AG09319 (cell line): ENCODE results near the gene SLC25A5.
"Not testable (repeated sequence)": the region's sequence is repeated elsewhere in the genome, so short reads cannot be mapped to it uniquely, and the experiment has no call there.

Experiments used
- DNase-seq: peaks from one replicate; pipeline ENCODE4 v3.0.0-alpha.2; 2010; ENCODE audit warnings: low read depth; ENCODE audit errors: extremely low read depth
- TF ChIP-seq, protein P1 (sequence below): IDR thresholded peaks from 2 replicates; pipeline ENCODE4 v1.5.1; 2011; ENCODE audit warnings: low read depth, mild to moderate bottlenecking, inconsistent platforms, low read length, moderate library complexity

Gene SLC25A5

DNA sequence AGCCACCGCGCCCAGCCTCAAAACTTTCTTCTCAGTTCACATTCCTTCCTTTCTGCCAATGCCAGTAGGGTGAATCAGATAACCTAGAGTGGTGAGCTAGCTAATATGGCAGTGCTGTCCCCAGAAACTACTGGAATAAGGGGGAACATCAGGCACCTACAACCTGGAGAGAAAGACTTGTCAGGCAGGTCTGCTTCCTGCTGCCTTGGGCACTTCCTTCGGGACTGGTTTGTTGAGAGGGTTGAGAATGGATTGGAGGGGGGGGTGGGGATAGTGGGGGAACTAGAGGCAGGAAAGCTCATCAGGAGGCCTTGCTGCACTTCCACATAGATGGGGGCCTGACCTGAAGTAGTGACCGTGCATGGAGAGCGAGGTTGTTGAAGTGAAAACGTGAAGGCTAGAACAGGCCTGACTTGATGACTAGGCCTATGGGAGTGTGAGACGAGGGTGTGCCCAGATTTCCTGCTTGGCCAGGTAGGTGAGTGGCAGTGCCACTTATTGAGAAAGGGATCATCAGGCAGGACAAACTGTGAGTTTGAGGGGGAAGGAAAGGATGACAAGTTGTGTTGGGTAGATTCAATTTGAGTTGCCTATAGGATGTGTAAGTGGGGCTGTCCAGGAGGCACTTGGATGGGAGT, 33.4 kb downstream of the SLC25A5 start:
- TF ChIP-seq, protein P1, sequence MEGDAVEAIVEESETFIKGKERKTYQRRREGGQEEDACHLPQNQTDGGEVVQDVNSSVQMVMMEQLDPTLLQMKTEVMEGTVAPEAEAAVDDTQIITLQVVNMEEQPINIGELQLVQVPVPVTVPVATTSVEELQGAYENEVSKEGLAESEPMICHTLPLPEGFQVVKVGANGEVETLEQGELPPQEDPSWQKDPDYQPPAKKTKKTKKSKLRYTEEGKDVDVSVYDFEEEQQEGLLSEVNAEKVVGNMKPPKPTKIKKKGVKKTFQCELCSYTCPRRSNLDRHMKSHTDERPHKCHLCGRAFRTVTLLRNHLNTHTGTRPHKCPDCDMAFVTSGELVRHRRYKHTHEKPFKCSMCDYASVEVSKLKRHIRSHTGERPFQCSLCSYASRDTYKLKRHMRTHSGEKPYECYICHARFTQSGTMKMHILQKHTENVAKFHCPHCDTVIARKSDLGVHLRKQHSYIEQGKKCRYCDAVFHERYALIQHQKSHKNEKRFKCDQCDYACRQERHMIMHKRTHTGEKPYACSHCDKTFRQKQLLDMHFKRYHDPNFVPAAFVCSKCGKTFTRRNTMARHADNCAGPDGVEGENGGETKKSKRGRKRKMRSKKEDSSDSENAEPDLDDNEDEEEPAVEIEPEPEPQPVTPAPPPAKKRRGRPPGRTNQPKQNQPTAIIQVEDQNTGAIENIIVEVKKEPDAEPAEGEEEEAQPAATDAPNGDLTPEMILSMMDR, result no peak
- DNase-seq, result no peak

DNA sequence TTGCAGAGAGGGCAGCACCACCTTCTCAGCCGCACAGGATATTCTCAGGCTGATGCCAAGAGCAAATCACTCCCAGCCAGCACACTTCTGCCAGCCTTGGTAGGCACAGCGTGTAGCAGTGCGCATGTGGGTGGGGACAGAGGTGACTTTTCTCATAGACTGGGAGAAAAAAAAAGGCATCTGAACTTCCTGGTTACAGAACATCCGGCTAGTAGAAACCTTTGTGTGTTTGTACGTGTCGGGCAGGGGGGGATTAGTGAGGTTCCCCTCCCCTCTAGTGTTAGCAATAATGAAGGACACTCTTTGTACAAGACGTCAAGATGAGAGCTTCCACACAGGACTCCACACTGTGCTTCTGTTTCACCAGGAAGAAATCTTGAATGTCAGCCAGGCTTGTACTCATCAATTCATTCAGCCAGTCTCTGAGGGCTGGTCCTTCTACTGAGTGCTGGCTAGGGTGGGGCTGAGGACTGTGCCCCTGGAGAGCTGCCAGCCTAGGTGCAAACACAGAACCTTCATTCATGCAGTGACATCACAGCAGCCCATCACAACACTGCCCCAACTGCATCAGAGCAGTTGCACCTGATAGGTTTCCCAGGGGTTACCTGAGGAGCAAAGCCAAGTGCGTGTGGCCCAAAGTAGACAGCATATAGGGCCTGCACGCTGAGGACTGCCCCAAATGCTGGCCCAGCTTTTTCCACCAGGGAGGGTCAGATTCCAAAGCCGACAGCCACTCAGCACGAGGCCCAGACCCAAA, 34.7 kb downstream of the SLC25A5 start:
- no peak for DNase-seq

DNA sequence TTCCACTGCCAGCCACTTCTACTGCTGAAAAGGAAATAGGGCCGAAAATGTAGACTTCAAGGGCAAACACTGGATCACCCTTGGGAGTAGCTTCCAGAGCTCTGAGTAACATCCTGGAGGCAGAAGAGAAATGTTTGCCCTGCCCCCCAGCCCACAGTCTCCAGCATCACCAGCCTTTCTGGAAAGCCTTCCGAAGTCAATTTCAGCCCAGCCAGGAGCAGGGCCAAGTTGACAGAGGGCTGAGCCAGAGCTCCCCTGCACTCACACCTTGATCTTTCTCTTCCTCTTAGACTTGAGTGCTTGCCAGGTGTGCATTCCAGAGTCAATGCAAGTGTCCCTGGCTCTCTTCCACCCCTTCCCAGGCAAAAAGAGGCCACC, 35.2 kb downstream of the SLC25A5 start:
- TF ChIP-seq, protein P1, result no peak
- peak; percentile 69 for DNase-seq

More for the DNA sequence above, 34.7 kb downstream of the SLC25A5 start:
- TF ChIP-seq, protein P1, result no peak

DNA sequence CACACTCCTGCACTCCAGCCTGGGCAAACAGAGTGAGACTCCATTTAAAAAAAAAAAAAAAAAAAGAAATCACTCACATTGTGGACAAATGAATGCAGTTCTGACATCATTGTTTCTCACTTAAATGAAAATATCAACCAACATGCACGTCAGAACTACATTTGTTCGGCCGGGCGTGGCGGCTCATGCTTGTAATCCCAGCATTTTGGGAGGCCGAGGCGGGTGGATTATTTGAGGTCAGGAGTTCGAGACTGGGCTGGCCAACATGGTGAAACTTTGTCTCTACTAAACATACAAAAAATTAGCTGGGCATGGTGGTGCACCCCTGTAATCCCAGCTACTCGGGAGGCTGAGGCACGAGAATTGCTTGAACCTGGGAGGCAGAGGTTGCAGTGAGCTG, 36.9 kb downstream of the SLC25A5 start:
- DNase-seq, result not testable (repeated sequence)

DNA sequence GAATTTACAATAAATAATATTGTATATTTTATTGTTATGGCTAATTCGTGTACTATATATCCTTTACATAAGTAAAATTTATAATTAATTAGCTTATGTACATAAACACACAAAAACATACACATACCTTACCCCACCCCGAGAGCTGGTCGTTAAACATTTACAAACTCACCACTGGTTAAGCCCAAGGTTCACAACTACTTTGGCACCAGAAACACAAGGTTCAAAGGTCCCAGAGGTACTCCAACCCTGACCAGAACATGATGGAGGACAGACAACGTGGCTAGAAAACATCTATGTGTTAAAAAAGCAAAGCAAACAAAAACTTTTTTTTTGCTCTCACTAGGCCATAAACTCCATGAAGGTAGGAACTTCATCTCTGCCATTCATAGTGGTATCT, 37.7 kb downstream of the SLC25A5 start:
- TF ChIP-seq, protein P1, result no peak
- no peak for DNase-seq

DNA sequence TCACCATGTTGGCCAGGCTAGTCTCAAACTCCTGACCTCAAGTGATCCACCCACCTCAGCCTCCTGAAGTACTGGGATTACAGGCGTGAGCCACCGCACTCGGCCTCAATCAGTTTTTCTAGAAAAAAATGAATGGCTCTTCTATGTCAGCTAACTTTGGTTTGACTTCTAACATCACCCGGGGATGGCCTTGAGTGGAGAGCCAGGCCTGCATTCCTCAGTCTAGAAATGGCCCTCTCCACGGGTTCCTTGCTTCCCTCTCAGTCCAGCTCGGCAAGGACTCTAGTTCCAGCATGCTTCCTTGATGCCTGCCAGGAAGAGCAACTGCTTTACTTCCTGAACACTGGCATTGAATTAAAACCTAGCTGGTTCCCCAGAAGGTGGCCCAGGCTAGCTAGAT, 39.0 kb downstream of the SLC25A5 start:
- DNase-seq, result no peak
- TF ChIP-seq, protein P1, result no peak

DNA sequence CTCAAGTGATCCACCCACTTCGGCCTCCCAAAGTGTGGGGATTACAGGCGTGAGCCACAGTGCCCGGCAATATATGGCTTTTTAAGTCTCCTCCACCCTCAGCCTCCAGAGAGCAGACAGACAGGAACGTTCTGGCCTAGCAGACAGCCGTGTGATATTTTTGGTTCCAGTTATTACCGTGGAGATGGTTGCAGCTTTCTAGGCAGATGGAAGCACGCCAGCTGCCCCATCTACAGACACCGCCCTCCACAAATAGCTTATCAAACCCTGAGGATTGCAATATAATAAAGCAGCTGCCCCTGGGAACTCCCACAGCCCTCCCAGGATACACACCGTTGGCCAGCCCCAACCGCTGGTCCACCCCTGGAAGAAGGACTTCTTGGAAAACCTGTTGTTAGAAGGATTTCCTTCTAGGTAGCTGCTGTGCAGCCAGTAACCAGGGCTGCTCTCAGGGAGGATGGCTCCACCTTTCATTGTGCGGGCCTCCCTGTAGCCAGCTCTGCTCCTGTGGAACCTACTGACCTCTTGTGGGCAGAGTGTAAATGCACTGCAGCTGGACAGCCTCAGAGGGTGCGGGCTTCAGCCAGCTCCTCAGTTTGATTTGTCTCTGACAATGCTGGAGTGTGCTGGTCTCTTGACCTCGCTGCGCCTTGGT, 44.0 kb downstream of the SLC25A5 start:
- peak; percentile 31 for DNase-seq
- TF ChIP-seq, protein P1, result peak; percentile 79
